Measurements from ENCODE around the gene LSAMP. TPM values are rescaled to one million over a fixed set of nuclear protein-coding genes. Genes with fewer than 3 reads are reported as not detected.

The LSAMP gene
- total and polyA plus RNA-seq, 2 of the 8 experiments (the other 6 are each of a cell fraction or from before 2014, with no cell fraction given) = 1.8 to 5.7 TPM

DNA sequence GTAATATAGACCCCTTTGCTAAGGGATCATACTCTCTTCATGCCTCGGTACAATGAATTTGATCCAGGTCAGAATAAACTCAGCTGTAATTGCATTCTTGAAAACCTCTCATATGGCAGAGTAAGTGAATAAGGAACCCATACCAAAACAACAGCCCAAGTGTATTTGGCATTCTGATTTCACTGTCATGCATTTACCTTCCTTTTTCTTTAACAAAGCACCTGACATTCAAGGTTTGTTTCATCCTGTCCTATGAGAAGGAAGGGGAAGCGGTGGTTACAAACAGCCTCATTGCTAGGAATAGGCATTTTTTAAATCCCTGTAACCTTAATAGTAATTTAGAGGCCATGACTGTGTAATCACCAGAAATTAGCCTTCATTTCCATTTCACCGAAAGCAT is 97.1 kb downstream of the LSAMP start:
- Histone ChIP-seq H3K9me3 (ENCODE audit: insufficient read depth in 2 of 2, low read depth in 1 of 2, low read length in 1 of 2) (no peaks in the 10 kb centered on the region), H3K79me1 (ENCODE audit: low read depth, low read length) (no peaks in the 10 kb centered on the region), H2AFZ (ENCODE audit: low read length) (no peak overlapping the region), H4K8ac (ENCODE audit: extremely low read depth, insufficient read depth, low read length) (no peak overlapping the region), H2BK12ac (ENCODE audit: low read depth, low read length) (no peak overlapping the region), H3K4me2 (ENCODE audit: insufficient read depth in 1 of 2, low read depth in 2 of 2, low read length in 2 of 2) (peak overlapping the region in 1 of 2 experiments; percentile 14; a peak in 2 of 4 replicates), H3K27ac (ENCODE audit: low read depth, low read length) (no peak overlapping the region), H3K14ac (ENCODE audit: insufficient read length) (no peak overlapping the region), H3K23me2 (ENCODE audit: low read depth, low read length) (no peaks in the 10 kb centered on the region; the same call in 1 of the 2 replicates), H3K36me3 (ENCODE audit: control insufficient read depth in 2 of 4, insufficient read depth in 4 of 4, low read length in 3 of 4) (no peaks in the 10 kb centered on the region), H2AK5ac (ENCODE audit: low read depth, low read length) (no peak overlapping the region), H3K4me3 (ENCODE audit: extremely low read depth in 1 of 4, insufficient read depth in 2 of 4, low read depth in 3 of 4, low read length in 4 of 4) (no peak overlapping the region), H3K27me3 (replicated peaks in 1 of 4; ENCODE audit: control insufficient read depth in 3 of 4, extremely low read depth in 1 of 4, insufficient read depth in 3 of 4, low read length in 3 of 4) (no peaks in the 10 kb centered on the region), H4K5ac (ENCODE audit: insufficient read length, low read depth, low read length) (no peak overlapping the region), H3K4me1 (replicated peaks in 1 of 4; ENCODE audit: control insufficient read depth in 3 of 4, insufficient read depth in 4 of 4, low read length in 3 of 4) (peaks cover 0 to 7% (median under 1%) of the 10 kb centered on the region in 4 experiments; a peak in 2 of 7 replicates), H2BK120ac (replicated peaks; ENCODE audit: low read depth, low read length) (no peak overlapping the region), H3K23ac (ENCODE audit: insufficient read length) (no peak overlapping the region), H2BK5ac (ENCODE audit: low read depth, low read length) (no peak overlapping the region), H3K9ac (replicated peaks in 1 of 4; ENCODE audit: extremely low read depth in 1 of 4, low read depth in 3 of 4, low read length in 3 of 4) (no peak overlapping the region), H3K4ac (replicated peaks; ENCODE audit: insufficient read length, low read depth, low read length) (no peak overlapping the region), H4K91ac (replicated peaks; ENCODE audit: insufficient read length, low read length) (no peak overlapping the region), H2BK15ac (ENCODE audit: low read length) (no peak overlapping the region), H3K79me2 (ENCODE audit: control insufficient read depth in 1 of 2, insufficient read depth in 2 of 2, low read length in 2 of 2) (no peaks in the 10 kb centered on the region), H2BK20ac (ENCODE audit: low read length) (no peak overlapping the region), H4K20me1 (replicated peaks in 1 of 2; ENCODE audit: control insufficient read depth in 1 of 2, insufficient read depth in 2 of 2, low read length in 2 of 2) (no peaks in the 10 kb centered on the region), H3K18ac (ENCODE audit: extremely low read depth, low read length) (no peak overlapping the region), H3K56ac (replicated peaks; ENCODE audit: insufficient read length, low read depth, low read length) (no peak overlapping the region)
- FAIRE-seq (peak; percentile 84), DNase-seq (ENCODE audit: low read depth in 1 of 2, low spot score in 2 of 2) (no peak)
- ChIA-PET CTCF (ENCODE audit: partially characterized antibody) (interaction anchor here (1.4 kb wide), 1 partner anchor 10 kb away, joined by 4 read pairs; no protein-coding TSS in a partner anchor), POLR2A (ENCODE audit: partially characterized antibody) (interaction anchor here (1.5 kb wide), 1 partner anchor 11 kb away, joined by 4 read pairs; no protein-coding TSS in a partner anchor)
- WGBS, 2 experiments (ENCODE audit: extremely low coverage in 1 of 2, insufficient coverage in 1 of 2, insufficient read length in 1 of 2, insufficient replicate concordance in 2 of 2, low coverage in 1 of 2, low lambda C conversion rate in 2 of 2, missing lambda C conversion rate in 1 of 2) = 77% methylated on average over 3 of the region's 3 CpGs; no CpG with 5 or more reads in 1 of the 2 experiments
- no peak for TF ChIP-seq RXRA (IDR thresholded peaks at IDR 0.05; ENCODE audit: insufficient read depth, low read depth, low read length)
- TF ChIP-seq GABPA (IDR thresholded peaks at IDR 0.05; ENCODE audit: borderline replicate concordance, insufficient read depth, low read length) = no peak
- no peak for TF ChIP-seq CTBP2 (IDR thresholded peaks at IDR 0.05; ENCODE audit: borderline replicate concordance, insufficient read depth, insufficient read length, low read length)
- no peak for TF ChIP-seq HDAC2 (IDR thresholded peaks at IDR 0.05; ENCODE audit: borderline replicate concordance in 1 of 2, low read depth in 2 of 2, low read length in 2 of 2)
- TF ChIP-seq, protein P1, sequence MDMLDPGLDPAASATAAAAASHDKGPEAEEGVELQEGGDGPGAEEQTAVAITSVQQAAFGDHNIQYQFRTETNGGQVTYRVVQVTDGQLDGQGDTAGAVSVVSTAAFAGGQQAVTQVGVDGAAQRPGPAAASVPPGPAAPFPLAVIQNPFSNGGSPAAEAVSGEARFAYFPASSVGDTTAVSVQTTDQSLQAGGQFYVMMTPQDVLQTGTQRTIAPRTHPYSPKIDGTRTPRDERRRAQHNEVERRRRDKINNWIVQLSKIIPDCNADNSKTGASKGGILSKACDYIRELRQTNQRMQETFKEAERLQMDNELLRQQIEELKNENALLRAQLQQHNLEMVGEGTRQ (IDR thresholded peaks at IDR 0.05; ENCODE audit: low read length) = no peak
- TF ChIP-seq EP300 (IDR thresholded peaks at IDR 0.05; ENCODE audit: borderline replicate concordance in 1 of 2, low read depth in 2 of 2, low read length in 2 of 2) = no peak
- TF ChIP-seq SIN3A (conservative IDR thresholded peaks at IDR 0.05 in 1 of 2, IDR thresholded peaks at IDR 0.05 in 1 of 2; ENCODE audit: low read depth in 1 of 2, low read length in 2 of 2) = no peak
- no peak for TF ChIP-seq TAF1 (IDR thresholded peaks at IDR 0.05; ENCODE audit: low read depth, low read length)
- no peak for TF ChIP-seq SP2 (IDR thresholded peaks at IDR 0.05; ENCODE audit: low read length)
- no peak for TF ChIP-seq SP1 (IDR thresholded peaks at IDR 0.05; ENCODE audit: low read depth, low read length)
- TF ChIP-seq, protein P2, sequence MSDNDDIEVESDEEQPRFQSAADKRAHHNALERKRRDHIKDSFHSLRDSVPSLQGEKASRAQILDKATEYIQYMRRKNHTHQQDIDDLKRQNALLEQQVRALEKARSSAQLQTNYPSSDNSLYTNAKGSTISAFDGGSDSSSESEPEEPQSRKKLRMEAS (IDR thresholded peaks at IDR 0.05) = no peak
- no peak for TF ChIP-seq KDM5A (IDR thresholded peaks at IDR 0.05; ENCODE audit: low read length)

Measured in H1 (cell line).